NCI-H1048 (cell line): ENCODE measurements around the gene MLF2.
"Not testable (repeated sequence)": the region's sequence is repeated elsewhere in the genome, so short reads cannot be mapped to it uniquely, and the experiment has no call there.

Experiments
- DNase-seq: peaks from one replicate; lab custom pipeline; 2025; lab: John Stamatoyannopoulos, UW

The MLF2 gene

DNA sequence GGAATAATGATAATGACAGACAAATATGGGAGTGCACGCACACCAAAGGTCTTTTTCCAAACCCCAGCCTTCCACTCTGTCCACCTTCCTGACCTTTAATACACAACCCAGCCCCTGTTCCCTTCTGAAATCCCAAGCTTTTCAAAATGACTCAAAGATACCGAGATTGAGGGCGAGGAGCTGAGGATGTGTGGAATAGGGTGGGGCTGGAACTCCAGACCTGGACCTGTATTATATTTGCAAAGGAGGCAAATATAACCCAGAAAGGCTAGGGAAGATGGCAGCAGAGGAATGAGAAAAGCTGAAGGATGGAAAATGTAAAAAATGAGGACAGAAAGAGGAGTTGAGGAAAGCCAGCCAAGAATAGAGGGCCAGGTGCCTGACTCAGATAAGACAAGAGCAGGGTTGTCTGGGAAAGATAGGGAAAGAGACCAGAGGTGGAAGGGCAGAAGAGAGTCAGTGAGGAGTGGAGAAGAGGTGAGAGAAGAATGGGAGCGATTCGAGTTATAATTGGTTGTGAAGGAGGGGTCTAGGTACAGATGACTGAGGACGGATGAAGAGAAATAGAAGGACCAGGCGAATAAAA lies 12.2 kb upstream of the MLF2 start:
- no peak for DNase-seq

DNA sequence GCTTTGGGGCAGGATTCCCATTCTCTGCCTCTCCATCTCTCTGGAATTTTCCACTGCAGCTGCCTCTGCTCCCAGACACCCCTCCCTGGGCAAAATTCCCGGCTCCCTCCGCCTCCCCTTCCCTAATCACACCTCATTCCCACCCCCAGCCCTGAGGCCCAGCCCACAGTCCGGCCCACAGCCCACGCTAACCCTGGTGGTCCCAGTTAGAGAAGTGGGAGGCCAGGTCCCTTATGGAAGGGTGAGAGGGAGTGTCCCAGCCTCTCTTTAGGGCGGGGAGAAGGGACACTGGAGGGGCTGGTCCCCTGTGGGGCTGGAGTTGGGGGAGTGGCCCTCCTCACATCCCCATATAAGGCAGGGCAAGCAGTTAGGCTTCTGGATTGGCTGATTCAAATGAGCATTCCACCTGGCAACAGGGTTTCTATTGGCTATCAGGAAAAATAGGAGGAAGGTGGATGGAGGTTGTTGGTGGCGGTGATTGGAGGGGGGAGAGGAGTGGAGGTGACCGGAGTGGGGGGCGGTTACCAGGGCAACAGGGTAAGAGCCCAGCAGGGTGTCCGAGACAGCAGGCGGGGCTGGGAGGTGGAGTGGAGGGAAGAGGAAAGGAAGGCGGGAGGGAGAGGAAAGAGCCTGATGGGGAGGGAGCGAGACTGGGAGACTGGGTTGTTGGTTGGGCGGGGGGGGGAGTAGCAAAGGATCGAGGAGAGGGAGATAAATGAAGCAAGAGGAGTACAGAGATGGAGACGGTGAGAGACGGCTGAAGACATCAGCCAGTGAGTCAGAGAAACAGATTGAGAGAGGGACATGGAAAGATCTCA lies 11.3 kb upstream of the MLF2 start:
- DNase-seq: peak; percentile 96

DNA sequence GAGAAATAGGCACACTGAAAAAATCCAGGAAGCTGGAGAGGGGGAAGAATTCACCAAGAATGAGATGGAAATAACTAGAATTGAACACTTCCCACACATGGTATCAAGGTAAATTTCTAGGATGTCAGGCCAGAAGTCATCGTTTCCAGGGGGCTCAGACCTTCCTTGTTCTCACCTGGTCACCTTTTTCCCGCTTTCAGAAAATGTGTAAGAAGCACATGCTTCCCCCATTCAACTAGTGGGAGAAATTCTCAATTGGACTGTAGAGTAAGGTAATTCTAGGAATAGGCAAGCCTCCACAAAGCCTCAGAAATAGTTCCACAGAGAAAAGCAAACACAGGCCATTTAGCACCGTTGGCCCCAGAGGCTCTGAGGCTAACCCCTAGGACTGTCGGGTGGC lies 10.4 kb upstream of the MLF2 start:
- no peak for DNase-seq

GRCh38 chr12:6759741-6760140 lies 6.8 kb upstream of the MLF2 start:
- DNase-seq: no peak

- DNase-seq: no peak
Measured at GRCh38 chr12:6758506-6759095, 5.7 kb upstream of the MLF2 start.

DNA sequence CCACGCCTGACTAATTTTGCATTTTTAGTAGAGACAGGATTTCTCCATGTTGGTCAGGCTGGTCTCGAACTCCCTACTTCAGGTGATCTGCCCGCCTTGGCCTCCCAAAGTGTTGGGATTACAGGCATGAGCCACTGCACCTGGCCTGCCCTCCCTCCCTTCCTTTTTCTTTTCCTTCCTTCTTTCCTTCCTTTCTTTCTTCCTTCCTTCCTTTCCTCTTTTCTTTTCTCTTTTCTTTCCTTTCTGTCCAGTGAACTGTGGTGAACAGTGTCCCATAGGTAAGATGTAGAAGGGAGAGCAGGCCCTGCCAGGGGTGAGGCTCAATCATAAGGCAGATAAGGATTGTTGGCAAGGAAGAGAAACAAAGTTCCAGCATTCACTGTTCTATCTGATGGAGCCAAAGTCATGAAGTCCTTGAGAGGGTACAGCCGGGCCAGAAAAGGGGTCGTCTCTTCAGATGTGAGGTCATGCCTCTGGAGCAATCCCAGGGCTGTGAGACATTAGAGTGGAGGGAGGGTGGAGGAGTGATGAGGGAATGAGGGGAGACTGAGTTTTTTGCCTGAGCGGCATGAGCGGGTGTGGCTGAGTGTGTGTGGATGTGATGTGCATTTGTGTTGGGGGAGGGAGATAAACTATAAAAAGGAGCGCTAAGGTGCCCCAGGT lies 4.2 kb upstream of the MLF2 start:
- DNase-seq: no peak

DNA sequence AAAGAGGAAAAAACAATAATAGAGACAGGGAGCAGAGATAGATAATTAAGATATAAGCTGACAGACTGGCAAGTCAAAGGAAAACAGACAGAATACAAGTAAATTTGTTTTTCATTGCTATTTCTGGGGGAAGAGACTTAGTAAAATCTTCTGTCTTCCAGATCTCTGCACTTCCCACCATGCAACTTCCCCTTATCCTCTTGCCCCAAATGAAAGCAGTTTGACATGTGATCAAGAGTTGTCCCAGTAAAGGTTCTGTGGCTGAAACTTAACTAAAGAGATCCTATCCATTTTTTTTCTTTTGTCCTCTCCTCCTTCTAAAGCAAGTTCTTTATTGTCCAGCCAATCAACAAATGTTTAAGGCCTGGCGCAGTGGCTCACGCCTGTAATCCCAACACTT lies 1.5 kb upstream of the MLF2 start:
- no peak for DNase-seq

GRCh38 chr12:6753772-6754356 lies 923 bp upstream of the MLF2 start:
- no peak for DNase-seq

DNA sequence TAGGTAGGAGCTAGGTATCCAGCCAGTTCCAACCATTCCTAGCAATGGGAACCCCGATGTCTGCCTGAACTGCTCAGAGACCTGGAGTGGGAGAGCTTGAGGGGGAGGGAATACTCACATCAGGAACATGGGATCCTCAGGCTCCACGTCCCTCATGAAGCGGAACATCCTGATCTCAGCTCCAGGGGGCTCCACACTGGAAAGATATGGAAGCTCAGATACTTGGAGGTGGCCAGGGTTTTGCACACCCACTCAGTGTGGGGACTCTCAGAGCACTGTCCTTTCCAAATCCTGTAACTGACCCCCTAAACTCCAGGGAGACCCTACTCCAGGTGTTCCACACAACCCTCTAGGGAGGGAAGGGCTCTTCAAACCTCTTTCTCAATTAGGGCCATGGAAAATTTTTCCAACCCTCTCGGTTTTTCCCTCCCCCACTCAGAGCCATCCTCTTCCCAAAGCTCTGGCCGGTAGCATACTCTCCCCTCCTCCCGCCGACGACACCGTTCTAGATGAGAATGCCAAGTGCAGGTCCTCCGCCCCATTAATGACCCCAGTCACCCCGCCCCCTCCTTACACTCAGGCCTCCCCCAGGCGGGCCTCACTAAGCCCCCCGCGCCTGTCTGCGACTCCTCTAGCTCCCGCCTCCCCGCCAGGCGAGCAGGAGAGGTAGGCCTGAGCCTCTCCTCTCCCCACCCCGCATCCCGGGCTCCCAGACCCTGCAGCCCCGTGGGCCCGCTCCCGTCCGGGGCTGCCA lies 597 bp downstream of the MLF2 start:
- no peak for DNase-seq

- DNase-seq: no peak
Measured at GRCh38 chr12:6751767-6752166, 1.2 kb downstream of the MLF2 start.

DNA sequence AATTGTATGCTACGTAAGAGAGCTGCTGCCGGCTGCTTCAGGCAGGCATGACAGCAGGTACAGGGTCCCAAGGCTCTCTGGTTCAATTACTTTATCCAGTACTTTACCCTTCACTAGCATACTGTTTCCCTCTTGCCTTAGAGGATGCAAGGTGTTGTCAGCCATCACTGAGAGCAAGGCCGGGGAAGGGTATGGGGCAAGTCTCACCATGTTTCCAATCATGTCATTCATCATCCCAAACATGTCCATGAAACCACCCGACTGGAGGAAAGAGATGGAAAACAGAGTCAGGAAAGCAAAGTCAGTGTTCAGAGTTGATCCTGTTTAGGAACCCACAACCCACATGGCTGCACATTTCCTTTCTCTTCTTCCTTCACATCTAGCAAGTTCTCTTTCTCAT lies 2.4 kb downstream of the MLF2 start:
- no peak for DNase-seq

- DNase-seq: no peak
Measured at GRCh38 chr12:6748761-6749160, 4.2 kb downstream of the MLF2 start.

- no peak for DNase-seq
Measured at GRCh38 chr12:6747216-6747615, 5.7 kb downstream of the MLF2 start.

GRCh38 chr12:6745741-6746525 lies 7.0 kb downstream of the MLF2 start:
- DNase-seq: no peak

GRCh38 chr12:6743300-6743699 lies 9.6 kb downstream of the MLF2 start:
- DNase-seq: not testable (repeated sequence)

DNA sequence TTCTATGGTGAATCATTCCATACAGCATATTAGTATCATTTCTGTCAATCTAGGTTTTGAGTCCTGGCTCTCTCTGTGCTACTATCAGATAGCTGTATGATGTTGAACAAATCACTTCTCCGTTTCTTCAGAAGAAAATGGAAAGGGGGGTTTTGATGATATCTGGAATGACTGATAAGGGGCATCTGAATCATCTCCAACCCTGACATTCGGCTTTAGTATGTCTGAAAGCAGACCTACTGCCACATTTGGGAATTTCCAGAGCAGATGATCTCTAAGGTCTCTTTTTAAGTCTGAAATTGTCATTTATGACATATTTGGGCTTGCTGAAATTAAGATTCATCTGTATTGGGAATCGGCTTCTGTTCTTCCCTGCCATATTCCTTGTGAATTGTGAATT lies 10.1 kb downstream of the MLF2 start:
- DNase-seq: no peak

DNA sequence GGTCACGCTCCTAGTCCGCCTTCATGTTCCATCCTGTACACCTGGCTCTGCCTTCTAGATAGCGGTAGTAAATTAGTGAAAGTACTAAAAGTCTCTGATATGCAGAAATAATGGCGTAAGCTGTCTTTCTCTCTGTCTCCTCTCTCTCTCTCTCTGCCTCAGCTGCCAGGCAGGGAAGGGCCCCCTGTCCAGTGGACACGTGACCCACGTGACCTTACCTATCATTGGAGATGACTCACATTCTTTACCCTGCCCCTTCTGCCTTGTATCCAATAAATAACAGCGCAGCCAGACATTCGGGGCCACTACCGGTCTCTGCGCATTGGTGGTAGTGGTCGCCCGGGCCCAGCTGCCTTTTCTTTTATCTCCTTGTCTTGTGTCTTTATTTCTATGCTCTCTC lies 10.9 kb downstream of the MLF2 start:
- DNase-seq: not testable (repeated sequence)

- DNase-seq: no peak
Measured at GRCh38 chr12:6736754-6737153, 16.2 kb downstream of the MLF2 start.

DNA sequence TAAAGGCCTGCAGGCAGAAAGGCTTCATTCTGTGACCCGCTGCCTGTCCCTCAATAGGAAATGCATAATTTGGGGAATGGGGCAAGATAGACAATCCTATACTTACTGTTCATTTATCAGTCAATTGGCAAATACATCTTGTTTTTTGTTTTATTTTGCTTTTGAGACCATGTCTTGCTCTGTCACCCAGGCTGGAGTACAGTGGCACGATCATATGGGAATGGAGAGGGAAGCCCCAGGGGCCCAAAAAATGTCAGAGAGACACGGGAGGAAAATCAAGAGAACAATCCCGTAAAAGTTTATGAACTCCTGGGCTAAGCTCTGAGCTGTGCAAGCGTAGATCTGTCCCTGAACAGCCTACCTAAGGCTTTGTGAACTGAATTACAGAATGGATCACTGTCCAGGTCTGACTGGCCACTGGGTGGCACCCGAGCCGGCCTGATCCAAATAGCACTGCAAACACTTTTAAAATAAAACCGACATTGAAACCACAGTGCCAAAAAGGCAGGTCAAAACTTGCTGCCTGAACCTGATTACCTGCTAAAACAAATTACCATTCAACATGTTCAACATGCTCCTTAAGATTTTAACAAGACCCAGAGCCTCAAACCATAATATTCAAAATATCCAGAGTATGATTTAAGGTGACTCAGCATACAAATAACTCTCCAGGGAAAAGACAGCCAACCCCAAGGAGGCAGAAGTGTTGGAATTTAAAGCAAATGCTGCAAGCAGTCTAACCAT lies 17.3 kb downstream of the MLF2 start:
- DNase-seq: no peak
